GM19240 (cell line): ENCODE results near the gene AHNAK2.

ENCODE experiments used
- DNase-seq: peaks from one replicate; pipeline ENCODE4 v3.0.0; 2011; ENCODE audit warnings: low spot score; ENCODE audit not compliant: insufficient read length

The AHNAK2 gene

GRCh38 chr14:104940526-104941150 lies 37.5 kb downstream of the AHNAK2 start:
- no peak for DNase-seq

GRCh38 chr14:104939666-104940410 lies 38.3 kb downstream of the AHNAK2 start:
- DNase-seq: no peak

- no peak for DNase-seq
These were observed 39.2 kb downstream of the AHNAK2 start for GRCh38 chr14:104938960-104939359.

GRCh38 chr14:104938436-104938835 lies 39.7 kb downstream of the AHNAK2 start:
- DNase-seq: no peak

- DNase-seq: no peak
These were observed 40.3 kb downstream of the AHNAK2 start for GRCh38 chr14:104937694-104938365.

- no peak for DNase-seq
These were observed 41.0 kb downstream of the AHNAK2 start for GRCh38 chr14:104937161-104937560.

- no peak for DNase-seq
These were observed 41.6 kb downstream of the AHNAK2 start for GRCh38 chr14:104936361-104937155.

GRCh38 chr14:104935955-104936354 lies 42.2 kb downstream of the AHNAK2 start:
- no peak for DNase-seq

GRCh38 chr14:104935026-104935650 lies 43.0 kb downstream of the AHNAK2 start:
- DNase-seq: no peak

GRCh38 chr14:104933746-104934733 lies 44.1 kb downstream of the AHNAK2 start:
- no peak for DNase-seq

GRCh38 chr14:104932676-104933631 lies 45.2 kb downstream of the AHNAK2 start:
- DNase-seq: peak; percentile 73

GRCh38 chr14:104931771-104932675 lies 46.2 kb downstream of the AHNAK2 start:
- no peak for DNase-seq

- no peak for DNase-seq
These were observed 46.8 kb downstream of the AHNAK2 start for GRCh38 chr14:104931304-104931770.

GRCh38 chr14:104930526-104931303 lies 47.5 kb downstream of the AHNAK2 start:
- DNase-seq: no peak

GRCh38 chr14:104929268-104930230 lies 48.6 kb downstream of the AHNAK2 start:
- no peak for DNase-seq
